Activated naive CD4-positive, alpha-beta T cell treated with anti-CD3 and anti-CD28 coated beads for 36 hours (primary cell): Measurements from ENCODE around the gene PKNOX2. TPM values are rescaled to one million over a fixed set of nuclear protein-coding genes. Genes with fewer than 3 reads are reported as not detected.

Source experiments
- CTCF ChIA-PET: fragments of 350-600 bp; sonication (Branson Sonifier 250); formaldehyde crosslinking; loops from one replicate; lab custom pipeline; 2021; ENCODE audit warnings: antibody characterized with exemption; lab: Charles Lee
- DNase-seq: peaks from one replicate; pipeline ENCODE4 v3.0.0-alpha.2; 2020
- H3K27ac Mint-ChIP-seq: one replicate; pipeline ENCODE4 v1.8.0; 2021; ENCODE audit warnings: mild to moderate bottlenecking, mixed read lengths
- H3K27me3 Mint-ChIP-seq: one replicate; pipeline ENCODE4 v1.8.0; 2021; ENCODE audit warnings: low read depth, mixed read lengths
- H3K36me3 Mint-ChIP-seq: one replicate; pipeline ENCODE4 v1.8.0; 2021; ENCODE audit warnings: low read depth, mixed read lengths
- H3K4me1 Mint-ChIP-seq: one replicate; pipeline ENCODE4 v1.8.0; 2021; ENCODE audit warnings: low read depth, mixed read lengths
- H3K4me3 Mint-ChIP-seq: one replicate; pipeline ENCODE4 v1.8.0; 2021; ENCODE audit warnings: mild to moderate bottlenecking, moderate library complexity, mixed read lengths
- H3K9me3 Mint-ChIP-seq: one replicate; pipeline ENCODE4 v1.8.0; 2021; ENCODE audit warnings: mixed read lengths
- intact Hi-C: fragments of 100-400 bp; cut with micrococcal nuclease; formaldehyde crosslinking; loops from one replicate; pipeline ENCODE4 v1.15.1; 2023
- total RNA-seq, 2 experiments: library from RNA; stranded (reverse); gene quantifications; one replicate each; pipeline ENCODE4 v1.2.3, GENCODE V29; 2021

Gene PKNOX2
- total RNA-seq, 2 experiments from 2014 or later, result not detected

DNA sequence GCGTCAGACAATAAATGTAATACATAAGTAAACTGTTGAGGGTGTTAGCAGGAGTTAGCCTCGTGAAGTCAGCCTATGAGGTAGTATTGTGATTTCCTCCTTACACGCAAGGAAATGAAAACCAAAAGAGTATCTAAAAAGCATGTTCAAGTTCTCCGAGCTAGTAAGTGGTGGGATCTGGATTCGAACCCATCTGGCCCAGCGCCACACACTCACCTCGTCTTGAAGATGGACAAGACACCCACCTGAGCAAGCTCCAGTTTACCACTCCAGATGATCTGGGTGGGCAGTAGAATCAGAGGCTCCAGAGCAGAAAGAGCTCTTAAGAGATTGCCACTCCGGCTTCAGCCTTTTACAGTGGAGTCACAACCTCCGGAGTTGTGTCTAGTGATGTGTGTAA, 140.3 kb downstream of the PKNOX2 start:
- H3K36me3 Mint-ChIP-seq, result no peaks in the 10 kb centered on the region
- H3K9me3 Mint-ChIP-seq, result no peaks in the 10 kb centered on the region
- H3K27me3 Mint-ChIP-seq, result no peaks in the 10 kb centered on the region
- CTCF ChIA-PET, result interaction anchor here (1.0 kb wide), 1 partner anchor 22 kb away, joined by 3 read pairs; no protein-coding TSS in a partner anchor
- no peak overlapping the region for H3K27ac Mint-ChIP-seq
- intact Hi-C loops, result no loop called here
- H3K4me3 Mint-ChIP-seq, result no peak overlapping the region
- no peak for DNase-seq
- no peaks in the 10 kb centered on the region for H3K4me1 Mint-ChIP-seq

DNA sequence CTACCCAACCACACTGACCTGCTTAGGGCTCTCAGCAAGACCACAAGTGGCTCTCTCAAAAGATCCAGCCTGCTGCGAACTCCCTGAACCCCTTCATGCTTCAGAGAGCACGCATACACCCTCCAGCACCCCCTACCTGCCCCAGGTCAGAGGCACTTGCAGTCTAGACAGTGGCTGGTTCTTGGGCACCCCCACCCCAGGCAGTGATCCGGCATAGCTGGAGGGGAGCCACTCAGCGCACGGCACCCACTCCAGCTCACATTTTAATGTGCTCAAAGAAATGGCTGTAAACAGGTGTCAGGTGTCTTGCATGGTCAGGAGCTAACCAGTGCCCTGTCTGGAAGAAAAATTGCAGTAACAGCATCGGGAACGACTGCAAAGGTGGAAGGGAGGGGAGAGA, 140.8 kb downstream of the PKNOX2 start:
- Mint-ChIP-seq H3K27me3 (no peaks in the 10 kb centered on the region), H3K9me3 (no peaks in the 10 kb centered on the region), H3K4me1 (no peaks in the 10 kb centered on the region), H3K4me3 (no peak overlapping the region), H3K27ac (no peak overlapping the region), H3K36me3 (no peaks in the 10 kb centered on the region)
- intact Hi-C loops, result no loop called here
- CTCF ChIA-PET, result no interaction called here
- no peak for DNase-seq

DNA sequence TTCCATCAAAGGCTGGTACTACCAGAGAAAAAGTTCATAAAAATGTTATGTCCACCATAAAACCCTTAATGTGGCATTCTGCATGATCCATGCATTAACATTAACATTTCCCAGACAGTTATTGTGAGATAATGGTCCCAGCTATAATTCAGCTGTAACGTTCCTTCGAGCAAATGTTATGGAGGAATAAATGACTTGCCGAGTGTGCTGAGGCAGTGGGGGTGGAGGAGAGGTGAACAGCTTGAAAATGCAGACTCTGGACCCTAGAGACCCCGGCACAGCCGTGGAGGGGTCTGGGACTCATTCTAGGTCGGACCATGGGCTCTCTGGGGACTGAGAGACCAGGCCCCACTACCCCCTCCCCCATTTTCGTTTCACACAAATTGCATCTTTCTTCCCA, 141.9 kb downstream of the PKNOX2 start:
- no peaks in the 10 kb centered on the region for H3K36me3 Mint-ChIP-seq
- no peaks in the 10 kb centered on the region for H3K27me3 Mint-ChIP-seq
- H3K4me3 Mint-ChIP-seq, result no peak overlapping the region

DNA sequence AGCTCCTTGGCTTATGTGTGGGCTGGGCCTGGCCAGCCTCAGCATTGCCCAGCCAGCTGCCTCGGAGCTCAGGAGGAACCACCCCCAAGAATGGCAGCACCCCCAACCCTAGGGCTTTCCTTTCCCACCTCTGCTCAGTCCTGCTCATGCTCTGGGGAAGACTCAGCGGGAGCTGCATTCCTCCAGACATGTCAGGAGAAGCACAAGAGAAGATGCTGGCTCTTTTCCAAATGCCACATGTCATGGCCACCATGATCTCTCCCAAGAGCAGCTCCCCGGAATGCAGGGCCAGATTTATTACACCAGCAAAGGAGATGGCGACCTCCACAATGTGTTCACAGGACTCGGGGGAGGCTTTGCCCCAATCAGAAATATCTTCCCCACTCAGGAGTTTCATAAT, 143.7 kb downstream of the PKNOX2 start:
- intact Hi-C loops, result no loop called here
- peaks cover 8% of the 10 kb centered on the region for H3K27me3 Mint-ChIP-seq
- H3K27ac Mint-ChIP-seq, result no peak overlapping the region

More for the DNA sequence above, 141.9 kb downstream of the PKNOX2 start:
- DNase-seq, result no peak
- intact Hi-C loops, result no loop called here
- CTCF ChIA-PET, result interaction anchor here (0.6 kb wide), 1 partner anchor 629 kb away, joined by 3 read pairs; no protein-coding TSS in a partner anchor
- Mint-ChIP-seq H3K27ac (no peak overlapping the region), H3K9me3 (no peaks in the 10 kb centered on the region), H3K4me1 (no peaks in the 10 kb centered on the region)

DNA sequence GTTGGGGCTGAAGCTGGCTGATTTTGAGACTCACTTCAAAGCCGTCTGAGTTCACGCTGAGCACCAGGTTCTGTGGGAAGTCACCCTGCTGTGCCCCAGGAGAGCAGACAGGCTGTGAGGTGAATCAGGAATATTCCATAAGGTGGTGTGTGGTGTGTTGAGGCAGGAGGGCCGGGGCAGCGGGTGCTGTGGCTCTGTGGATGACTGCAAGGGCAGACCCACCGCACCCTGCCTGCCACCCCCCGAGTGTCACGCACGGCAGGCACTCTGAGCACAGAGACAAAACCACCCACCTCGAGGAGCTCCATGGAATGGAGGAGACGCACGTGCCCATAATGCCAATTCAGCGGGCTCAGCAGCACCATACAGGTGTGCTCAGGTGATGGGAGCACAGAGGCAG, 147.8 kb downstream of the PKNOX2 start:
- no peaks in the 10 kb centered on the region for H3K36me3 Mint-ChIP-seq
- no peaks in the 10 kb centered on the region for H3K9me3 Mint-ChIP-seq
- no peak for DNase-seq
- peaks cover 8% of the 10 kb centered on the region for H3K27me3 Mint-ChIP-seq
- H3K27ac Mint-ChIP-seq, result no peak overlapping the region
- no peaks in the 10 kb centered on the region for H3K4me1 Mint-ChIP-seq
- CTCF ChIA-PET, result no interaction called here
- intact Hi-C loops, result no loop called here
- H3K4me3 Mint-ChIP-seq, result no peak overlapping the region

More for the DNA sequence above, 143.7 kb downstream of the PKNOX2 start:
- no peak overlapping the region for H3K4me3 Mint-ChIP-seq
- no peaks in the 10 kb centered on the region for H3K4me1 Mint-ChIP-seq
- no peaks in the 10 kb centered on the region for H3K9me3 Mint-ChIP-seq
- CTCF ChIA-PET, result no interaction called here
- DNase-seq, result no peak
- H3K36me3 Mint-ChIP-seq, result no peaks in the 10 kb centered on the region

DNA sequence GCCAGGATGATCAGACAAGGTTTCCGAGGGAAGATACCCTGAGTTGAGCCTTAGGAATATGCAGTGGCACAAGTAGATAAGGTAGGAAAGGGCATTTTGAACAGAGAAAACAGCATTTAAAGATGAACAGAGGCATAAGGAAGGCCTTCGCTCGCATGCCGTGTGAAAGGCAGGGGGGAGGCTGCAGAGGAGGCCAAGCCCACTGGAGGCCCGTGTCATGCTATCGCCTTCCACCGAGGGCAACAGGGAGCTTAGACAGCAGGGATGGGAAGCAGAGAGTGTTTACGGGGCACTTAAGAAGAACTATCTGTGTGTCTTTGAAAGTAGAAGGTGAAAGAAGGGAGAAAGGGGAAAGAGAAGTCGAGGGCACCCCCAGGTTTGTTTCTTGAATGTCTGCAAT, 148.3 kb downstream of the PKNOX2 start:
- H3K9me3 Mint-ChIP-seq, result no peaks in the 10 kb centered on the region
- H3K27me3 Mint-ChIP-seq, result peaks cover 8% of the 10 kb centered on the region
- CTCF ChIA-PET, result interaction anchor here (0.6 kb wide), 1 partner anchor 11 kb away, joined by 3 read pairs; no protein-coding TSS in a partner anchor
- no peak overlapping the region for H3K27ac Mint-ChIP-seq
- H3K4me1 Mint-ChIP-seq, result no peaks in the 10 kb centered on the region
- intact Hi-C loops, result no loop called here
- no peak for DNase-seq
- H3K4me3 Mint-ChIP-seq, result no peak overlapping the region
- H3K36me3 Mint-ChIP-seq, result no peaks in the 10 kb centered on the region

DNA sequence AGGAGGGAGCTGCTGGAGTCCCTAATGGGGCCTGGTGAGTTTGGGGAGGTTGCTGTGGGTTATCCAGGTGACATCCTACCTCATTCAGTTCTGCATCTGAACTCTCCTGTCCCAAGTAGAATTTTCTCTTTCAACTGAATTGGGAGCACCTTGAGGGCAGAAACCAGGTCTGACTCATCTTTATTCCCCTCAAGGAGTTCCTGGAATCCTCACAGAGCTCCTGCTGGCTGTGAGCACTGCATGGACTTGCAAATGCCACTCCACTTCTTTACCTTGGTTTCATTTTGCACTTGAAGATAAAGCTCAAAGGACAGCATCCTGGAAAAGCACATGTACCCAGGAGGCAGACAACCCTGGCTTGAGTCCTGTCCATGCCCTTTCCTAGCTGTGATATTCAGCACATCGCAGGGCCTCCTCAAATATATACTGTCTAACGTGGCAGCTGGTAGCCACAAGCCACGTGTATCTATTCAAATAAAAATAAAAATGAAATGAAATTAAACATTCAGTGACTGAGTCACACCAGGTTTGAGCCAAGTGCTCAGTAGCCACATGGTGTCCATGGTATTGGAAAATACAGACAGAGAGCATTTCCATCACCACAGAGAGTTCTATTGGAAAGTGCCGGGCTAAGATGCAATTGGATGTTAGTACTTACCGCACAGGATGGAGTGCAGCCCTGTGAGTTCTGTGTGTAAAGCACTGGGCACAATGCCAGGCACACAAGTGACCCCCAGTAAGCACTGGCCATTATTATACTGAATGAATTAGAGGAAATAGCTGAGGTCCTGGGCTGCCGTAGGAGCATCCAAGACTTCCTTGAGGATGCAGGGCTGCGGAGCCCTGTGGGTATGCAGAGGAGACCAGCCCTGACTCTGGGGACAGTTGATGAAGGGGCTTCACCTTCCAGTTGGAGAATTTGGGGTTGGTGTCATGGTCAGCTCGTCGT, 149.0 kb downstream of the PKNOX2 start:
- H3K27me3 Mint-ChIP-seq, result peaks cover 8% of the 10 kb centered on the region
- H3K36me3 Mint-ChIP-seq, result no peaks in the 10 kb centered on the region
- no peak for DNase-seq
- no peaks in the 10 kb centered on the region for H3K9me3 Mint-ChIP-seq
- H3K27ac Mint-ChIP-seq, result no peak overlapping the region
- intact Hi-C loops, result no loop called here
- CTCF ChIA-PET, result interaction anchor here (0.6 kb wide), 1 partner anchor 11 kb away, joined by 3 read pairs; no protein-coding TSS in a partner anchor
- no peaks in the 10 kb centered on the region for H3K4me1 Mint-ChIP-seq
- no peak overlapping the region for H3K4me3 Mint-ChIP-seq

DNA sequence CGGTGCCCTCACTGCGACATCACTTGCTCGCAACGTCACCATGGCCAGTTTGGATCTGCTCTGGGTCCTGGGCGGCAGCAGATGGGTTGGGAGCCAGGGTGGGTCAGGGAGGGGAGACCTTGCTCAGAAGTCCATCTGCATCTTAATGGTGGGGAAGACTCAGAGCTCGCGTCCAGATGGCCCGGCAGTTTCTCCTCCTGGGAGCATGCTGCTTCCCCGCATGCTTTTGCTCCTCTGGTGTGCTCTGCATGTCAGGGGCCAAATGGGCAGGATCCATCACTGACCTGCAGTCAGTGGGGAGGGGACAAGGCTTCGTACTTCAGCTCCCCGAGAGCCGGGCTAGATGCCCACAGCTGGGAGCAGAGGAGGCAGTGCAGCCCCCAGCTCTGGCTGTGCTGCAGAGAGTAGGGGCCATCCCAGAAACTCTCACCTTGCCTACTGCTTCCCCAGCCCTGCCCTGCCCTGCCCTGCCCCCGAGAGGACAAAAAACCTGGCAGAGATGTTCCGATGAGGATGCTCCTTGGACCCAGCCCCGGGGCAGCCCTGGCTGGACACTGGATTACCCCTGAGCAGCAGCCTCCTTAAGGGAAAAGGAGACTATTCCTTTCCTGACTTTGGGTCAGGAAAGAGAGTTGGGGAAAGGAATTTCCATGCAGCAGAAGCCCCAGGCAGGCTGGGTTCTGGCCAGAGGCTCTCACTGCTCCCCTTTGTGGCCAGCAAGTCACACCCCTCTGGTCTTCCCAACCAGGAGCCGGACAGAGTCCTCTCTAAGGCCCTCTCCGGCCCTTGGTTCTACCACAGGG, 149.9 kb downstream of the PKNOX2 start:
- DNase-seq, result no peak

DNA sequence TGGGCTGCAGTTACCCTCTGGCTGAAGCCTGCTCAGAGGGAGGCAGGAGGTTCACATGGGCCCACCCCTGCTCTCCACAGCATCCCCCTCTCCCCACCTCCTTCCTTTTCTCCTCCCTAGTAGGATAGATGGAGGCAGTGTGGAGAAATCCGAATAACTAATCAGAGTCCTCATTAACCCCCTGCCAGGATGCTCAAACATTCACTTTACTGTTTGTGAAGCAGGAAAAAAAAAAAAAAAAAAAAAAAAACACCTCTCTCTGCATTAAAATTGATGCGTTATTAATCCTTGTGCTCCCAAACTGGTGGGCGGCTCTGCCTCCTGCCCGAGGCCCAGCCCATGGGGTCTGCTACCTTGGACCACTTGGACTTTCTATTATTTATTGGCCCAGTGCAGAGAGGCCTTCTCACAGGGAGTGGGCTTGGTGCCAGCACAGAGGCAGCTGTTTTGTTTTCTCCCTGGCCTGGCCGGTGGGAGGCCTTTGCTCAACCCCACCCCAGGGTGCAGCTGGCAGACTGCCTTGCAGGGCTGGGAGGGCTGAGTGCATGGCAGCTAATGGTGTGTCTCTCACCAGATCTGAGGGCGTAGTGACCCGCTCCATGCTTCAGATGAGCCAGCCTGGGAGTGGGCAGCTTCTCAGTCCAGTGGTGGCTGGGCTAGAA, 150.7 kb downstream of the PKNOX2 start:
- no peak for DNase-seq
- H3K4me3 Mint-ChIP-seq, result no peak overlapping the region
- CTCF ChIA-PET, result interaction anchor here (0.7 kb wide), 1 partner anchor 217 kb away, joined by 3 read pairs; no protein-coding TSS in a partner anchor
- H3K9me3 Mint-ChIP-seq, result no peaks in the 10 kb centered on the region
- H3K36me3 Mint-ChIP-seq, result no peaks in the 10 kb centered on the region
- H3K27ac Mint-ChIP-seq, result no peak overlapping the region
- H3K4me1 Mint-ChIP-seq, result no peaks in the 10 kb centered on the region
- H3K27me3 Mint-ChIP-seq, result peaks cover 11% of the 10 kb centered on the region
- intact Hi-C loops, result no loop called here

More for the DNA sequence above, 149.9 kb downstream of the PKNOX2 start:
- H3K27ac Mint-ChIP-seq, result no peak overlapping the region
- CTCF ChIA-PET, result no interaction called here
- no peaks in the 10 kb centered on the region for H3K4me1 Mint-ChIP-seq
- no peak overlapping the region for H3K4me3 Mint-ChIP-seq
- H3K27me3 Mint-ChIP-seq, result peaks cover 8% of the 10 kb centered on the region
- no peaks in the 10 kb centered on the region for H3K9me3 Mint-ChIP-seq
- intact Hi-C loops, result no loop called here
- H3K36me3 Mint-ChIP-seq, result no peaks in the 10 kb centered on the region

DNA sequence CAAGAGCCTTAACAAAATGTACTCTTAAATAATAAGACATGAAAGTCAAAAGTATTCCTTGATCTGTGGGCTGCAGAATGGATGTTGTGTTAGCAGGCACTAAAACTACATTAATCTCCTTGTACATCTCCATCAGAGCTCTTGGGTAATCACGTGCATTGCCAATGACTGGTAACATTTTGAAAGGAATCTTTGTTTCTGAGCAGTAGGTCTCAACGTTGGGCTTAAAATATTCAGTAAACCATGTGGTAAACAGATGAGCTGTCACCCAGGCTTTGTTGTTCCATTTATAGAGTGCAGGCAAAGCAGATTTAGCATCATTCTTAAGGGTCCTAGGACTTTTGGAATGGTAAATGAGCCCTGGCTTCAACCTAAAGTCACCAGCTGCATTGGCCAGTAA, 152.9 kb downstream of the PKNOX2 start:
- Mint-ChIP-seq H3K4me1 (no peaks in the 10 kb centered on the region), H3K36me3 (no peaks in the 10 kb centered on the region), H3K9me3 (no peaks in the 10 kb centered on the region), H3K4me3 (no peak overlapping the region), H3K27ac (no peak overlapping the region), H3K27me3 (peaks cover 9% of the 10 kb centered on the region)
- CTCF ChIA-PET, result interaction anchor here (1.4 kb wide), 1 partner anchor 11 kb away, joined by 3 read pairs; no protein-coding TSS in a partner anchor
- intact Hi-C loops, result no loop called here
- no peak for DNase-seq

DNA sequence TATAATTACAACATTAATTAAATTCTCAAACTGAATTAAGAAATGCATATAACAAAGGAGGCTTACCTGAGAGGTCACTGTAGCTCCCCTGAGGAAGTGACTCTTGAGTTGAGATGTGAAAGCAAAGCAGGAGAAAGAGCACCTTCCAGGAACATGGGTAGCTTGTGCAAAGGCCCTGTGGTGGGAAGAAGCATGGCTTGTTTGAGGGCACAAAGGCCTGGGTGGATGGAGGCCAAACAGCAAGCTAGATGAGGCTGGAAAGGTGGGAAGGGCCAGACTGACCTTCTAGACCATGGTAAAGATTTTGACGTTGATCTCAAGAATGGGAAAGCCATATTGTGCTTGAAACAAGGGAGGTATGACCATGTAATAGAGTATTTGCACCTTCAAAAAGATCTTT, 155.1 kb downstream of the PKNOX2 start:
- intact Hi-C loops, result no loop called here
- Mint-ChIP-seq H3K4me3 (no peak overlapping the region), H3K4me1 (no peaks in the 10 kb centered on the region), H3K9me3 (no peaks in the 10 kb centered on the region), H3K27ac (no peak overlapping the region), H3K36me3 (no peaks in the 10 kb centered on the region), H3K27me3 (peaks cover 10% of the 10 kb centered on the region)
- CTCF ChIA-PET, result interaction anchor here (1.3 kb wide), 1 partner anchor 27 kb away, joined by 4 read pairs; no protein-coding TSS in a partner anchor
- no peak for DNase-seq
